HEK293T (cell line): ENCODE measurements around the gene EML6.

ENCODE experiments used
- CTCF ChIA-PET: fragments of 350-600 bp; formaldehyde crosslinking; extraction: SDS; loops from one replicate; lab custom pipeline; 2021; ENCODE audit warnings: antibody characterized with exemption, inconsistent platforms; lab: Yijun Ruan, JAX
- POLR2A ChIA-PET: fragments of 350-600 bp; formaldehyde crosslinking; extraction: SDS; loops from one replicate; lab custom pipeline; 2020; ENCODE audit warnings: antibody characterized with exemption, inconsistent platforms; lab: Yijun Ruan, JAX
- DNase-seq: peaks from one replicate; pipeline ENCODE4 v3.0.0; 2012; ENCODE audit warnings: mixed read lengths; ENCODE audit errors: extremely low spot score
- ARNT ChIP-seq: fragments of 450-650 bp; IDR thresholded peaks from 2 replicates; pipeline ENCODE4 v1.6.1; 2017; ENCODE audit warnings: mild to moderate bottlenecking
- BHLHE40 ChIP-seq: fragments of 450-650 bp; IDR thresholded peaks from 2 replicates; pipeline ENCODE4 v1.6.1; 2016; ENCODE audit warnings: mild to moderate bottlenecking, moderate library complexity, borderline replicate concordance
- CTBP1 ChIP-seq: fragments of 450-650 bp; IDR thresholded peaks from 2 replicates; pipeline ENCODE4 v1.6.1; 2016; ENCODE audit warnings: borderline replicate concordance
- ELF4 ChIP-seq: fragments of 450-650 bp; IDR thresholded peaks from 2 replicates; pipeline ENCODE4 v1.6.1; 2017; ENCODE audit warnings: antibody characterized with exemption
- FOXA1 ChIP-seq: fragments of 450-650 bp; IDR thresholded peaks from 2 replicates; pipeline ENCODE4 v1.6.1; 2016; ENCODE audit warnings: mild to moderate bottlenecking
- FOXK2 ChIP-seq: fragments of 450-650 bp; IDR thresholded peaks from 2 replicates; pipeline ENCODE4 v1.6.1; 2016; ENCODE audit warnings: mild to moderate bottlenecking
- FOXM1 ChIP-seq: fragments of 450-650 bp; IDR thresholded peaks from 2 replicates; pipeline ENCODE4 v1.6.1; 2017; ENCODE audit warnings: mild to moderate bottlenecking, borderline replicate concordance
- HDGF ChIP-seq: fragments of 450-650 bp; IDR thresholded peaks from 2 replicates; pipeline ENCODE4 v1.6.1; 2017; ENCODE audit warnings: antibody characterized with exemption, borderline replicate concordance
- L3MBTL2 ChIP-seq: fragments of 450-650 bp; conservative IDR thresholded peaks from 2 replicates; pipeline ENCODE4 v1.6.1; 2016; ENCODE audit warnings: mild to moderate bottlenecking
- LEF1 ChIP-seq: fragments of 450-650 bp; IDR thresholded peaks from 2 replicates; pipeline ENCODE4 v1.6.1; 2017; ENCODE audit warnings: mild to moderate bottlenecking, borderline replicate concordance
- NFRKB ChIP-seq: fragments of 450-650 bp; IDR thresholded peaks from 2 replicates; pipeline ENCODE4 v1.6.1; 2016; ENCODE audit warnings: mild to moderate bottlenecking, moderate library complexity
- SP1 ChIP-seq: fragments of 450-650 bp; IDR thresholded peaks from 2 replicates; pipeline ENCODE4 v1.6.1; 2017
- SUZ12 ChIP-seq: fragments of 450-650 bp; IDR thresholded peaks from 2 replicates; pipeline ENCODE4 v1.6.1; 2016; ENCODE audit warnings: mild to moderate bottlenecking
- TARDBP ChIP-seq: fragments of 450-650 bp; IDR thresholded peaks from 2 replicates; pipeline ENCODE4 v1.6.1; 2016
- ZNF384 ChIP-seq: fragments of 450-650 bp; IDR thresholded peaks from 2 replicates; pipeline ENCODE4 v1.6.1; 2016
- TF ChIP-seq, protein P1 (sequence below): fragments of 450-650 bp; IDR thresholded peaks from 2 replicates; pipeline ENCODE4 v1.6.1; 2016

EML6 gene

DNA sequence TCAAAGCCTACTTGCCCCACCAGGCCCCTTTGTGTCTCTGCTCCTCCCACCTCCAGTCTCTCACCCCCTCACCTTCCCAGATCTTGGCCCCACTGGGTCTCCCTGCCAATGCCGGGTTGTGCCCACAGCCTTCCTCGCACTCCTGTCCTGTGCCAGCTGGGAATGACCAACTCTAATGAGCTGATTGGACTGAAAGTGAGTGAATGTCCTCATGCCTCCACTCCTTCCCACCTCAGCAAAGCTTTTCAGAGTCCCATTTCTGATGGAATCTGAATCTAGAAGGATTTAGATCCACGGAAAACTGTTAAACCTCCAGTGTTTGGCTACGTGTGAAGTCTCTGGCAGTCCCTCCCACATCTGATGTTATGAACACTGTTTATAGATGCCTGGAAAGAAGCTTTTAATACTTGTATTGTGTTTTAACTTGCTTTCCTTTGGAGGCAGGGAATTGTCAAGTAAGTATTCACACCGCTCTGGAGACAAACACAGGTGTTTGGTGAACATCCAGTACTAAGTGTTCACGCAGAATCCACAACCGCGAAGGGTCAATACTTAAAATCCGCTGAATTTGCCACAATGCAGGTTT is 222.9 kb downstream of the EML6 start:
- CTCF ChIA-PET = no interaction called here
- POLR2A ChIA-PET = no interaction called here
- no peak for DNase-seq
- TF ChIP-seq ARNT = no peak
- no peak for TF ChIP-seq FOXM1
- no peak for TF ChIP-seq SP1
- no peak for TF ChIP-seq CTBP1
- TF ChIP-seq ZNF384 = no peak
- no peak for TF ChIP-seq FOXA1
- no peak for TF ChIP-seq SUZ12

DNA sequence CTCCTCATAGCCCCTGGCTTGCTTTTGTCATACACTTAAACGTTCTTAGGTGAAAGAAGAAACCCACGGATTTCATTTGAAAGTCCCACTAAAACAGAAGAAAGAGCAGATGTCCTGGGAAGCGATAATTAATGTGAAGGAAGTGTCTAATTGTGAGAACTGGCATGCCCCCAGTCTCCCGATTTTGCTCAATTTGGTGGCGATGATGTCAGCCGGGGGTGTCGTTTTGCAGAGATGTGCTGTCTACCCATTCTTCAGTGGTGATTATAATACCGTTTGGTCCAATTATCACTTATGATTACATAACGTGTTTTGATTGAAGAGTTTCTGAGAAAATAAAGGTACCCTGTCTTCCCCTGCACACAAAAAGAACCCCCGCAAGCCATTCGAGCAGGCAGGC is 223.7 kb downstream of the EML6 start:
- TF ChIP-seq BHLHE40 (no peak), L3MBTL2 (no peak), FOXM1 (no peak), ARNT (no peak), CTBP1 (no peak), FOXK2 (no peak), SP1 (no peak), ELF4 (no peak), TARDBP (no peak), FOXA1 (no peak), SUZ12 (no peak), ZNF384 (no peak), LEF1 (no peak), NFRKB (no peak)
- TF ChIP-seq, protein P1, sequence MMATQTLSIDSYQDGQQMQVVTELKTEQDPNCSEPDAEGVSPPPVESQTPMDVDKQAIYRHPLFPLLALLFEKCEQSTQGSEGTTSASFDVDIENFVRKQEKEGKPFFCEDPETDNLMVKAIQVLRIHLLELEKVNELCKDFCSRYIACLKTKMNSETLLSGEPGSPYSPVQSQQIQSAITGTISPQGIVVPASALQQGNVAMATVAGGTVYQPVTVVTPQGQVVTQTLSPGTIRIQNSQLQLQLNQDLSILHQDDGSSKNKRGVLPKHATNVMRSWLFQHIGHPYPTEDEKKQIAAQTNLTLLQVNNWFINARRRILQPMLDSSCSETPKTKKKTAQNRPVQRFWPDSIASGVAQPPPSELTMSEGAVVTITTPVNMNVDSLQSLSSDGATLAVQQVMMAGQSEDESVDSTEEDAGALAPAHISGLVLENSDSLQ = no peak
- DNase-seq = no peak
- POLR2A ChIA-PET = no interaction called here
- CTCF ChIA-PET = no interaction called here

GRCh38 chr2:54947646-54948045 is 224.2 kb downstream of the EML6 start:
- CTCF ChIA-PET = no interaction called here
- POLR2A ChIA-PET = no interaction called here
- TF ChIP-seq FOXK2 (no peak), LEF1 (no peak), SUZ12 (no peak), FOXM1 (no peak), NFRKB (no peak)
- DNase-seq = no peak

DNA sequence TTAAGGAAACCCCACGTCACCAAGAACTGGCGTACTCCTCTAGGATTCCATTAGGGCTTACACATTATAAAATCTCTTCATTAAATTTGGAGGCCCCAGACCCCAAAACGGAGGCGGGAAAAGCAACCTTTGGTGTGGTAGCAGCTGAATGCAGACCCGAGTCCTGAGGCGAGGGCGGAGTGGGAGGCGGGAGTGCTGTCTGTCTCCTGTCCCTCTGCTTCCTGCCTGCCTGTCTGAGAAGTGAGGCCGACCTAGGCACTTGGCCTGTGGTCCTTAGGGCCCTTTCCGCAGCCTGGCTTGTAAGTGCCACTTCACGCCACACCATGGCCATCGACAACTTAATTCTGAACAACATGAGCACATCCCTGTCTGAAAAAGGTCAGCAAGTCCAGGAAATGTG is 224.7 kb downstream of the EML6 start:
- POLR2A ChIA-PET = no interaction called here
- CTCF ChIA-PET = no interaction called here
- no peak for DNase-seq
- TF ChIP-seq, protein P1 = no peak
- TF ChIP-seq NFRKB (no peak), CTBP1 (no peak), SP1 (no peak), ELF4 (no peak)

DNA sequence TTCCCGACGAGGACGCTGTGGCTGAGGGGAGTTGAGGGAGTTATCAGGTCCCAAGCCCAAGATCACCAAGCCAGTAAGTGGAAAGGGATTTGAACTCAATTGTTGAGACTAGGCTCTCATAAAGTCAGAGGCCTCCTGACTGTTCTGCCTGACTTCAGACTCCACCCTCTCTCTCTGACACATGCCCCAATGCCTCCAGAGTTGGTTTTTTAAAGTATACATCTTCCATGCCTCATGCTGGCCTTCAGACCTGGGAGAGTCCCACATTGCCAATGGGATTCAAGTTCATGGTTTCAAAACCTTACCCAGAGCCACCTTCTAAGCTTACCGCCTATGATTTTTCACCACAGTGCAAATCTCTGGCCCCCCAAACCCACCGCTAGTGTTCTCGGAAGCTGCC is 226.0 kb downstream of the EML6 start:
- DNase-seq = no peak
- TF ChIP-seq TARDBP (no peak), HDGF (no peak), FOXM1 (no peak), ELF4 (no peak), LEF1 (no peak), FOXK2 (no peak), L3MBTL2 (no peak), ARNT (no peak), FOXA1 (no peak)
- TF ChIP-seq, protein P1 = no peak
- CTCF ChIA-PET = no interaction called here
- POLR2A ChIA-PET = no interaction called here

DNA sequence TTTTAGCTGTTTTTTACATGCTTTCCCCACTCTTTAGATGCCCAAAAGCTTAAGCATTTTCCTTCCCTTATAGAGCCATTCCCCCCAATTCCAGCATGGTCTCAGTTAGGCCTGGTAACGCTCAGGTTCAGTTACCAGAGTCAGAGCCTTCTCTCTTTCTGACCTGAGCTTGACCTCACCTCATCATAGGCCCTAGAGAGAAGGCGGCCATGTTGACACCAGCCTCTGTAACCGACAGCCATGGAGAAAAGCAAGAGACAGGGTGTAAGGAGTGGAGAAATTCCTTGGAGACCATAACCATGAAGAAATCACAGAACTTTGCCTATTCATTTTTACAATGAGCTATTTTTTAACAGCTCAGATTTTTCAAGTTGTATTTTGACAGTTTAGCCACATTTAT is 227.3 kb downstream of the EML6 start:
- no peak for DNase-seq
- POLR2A ChIA-PET = no interaction called here
- CTCF ChIA-PET = no interaction called here
- TF ChIP-seq FOXK2 = no peak
- no peak for TF ChIP-seq HDGF
- no peak for TF ChIP-seq FOXA1
- no peak for TF ChIP-seq SUZ12
- no peak for TF ChIP-seq LEF1
- no peak for TF ChIP-seq TARDBP
- TF ChIP-seq L3MBTL2 = no peak
- no peak for TF ChIP-seq SP1
- TF ChIP-seq BHLHE40 = no peak
- no peak for TF ChIP-seq ZNF384
- no peak for TF ChIP-seq ELF4
- no peak for TF ChIP-seq FOXM1
- TF ChIP-seq NFRKB = no peak
- TF ChIP-seq, protein P1 = no peak
- no peak for TF ChIP-seq ARNT
- no peak for TF ChIP-seq CTBP1
